ENCODE data around the gene MIPOL1.

The MIPOL1 gene

GRCh38 chr14:37597914-37598746, 400.4 kb downstream of the MIPOL1 start:
- DNase-seq (ENCODE audit: low read depth), result no peak

- DNase-seq (ENCODE audit: low read depth), result no peak
Measured at GRCh38 chr14:37598747-37599506, 401.2 kb downstream of the MIPOL1 start.

GRCh38 chr14:37599507-37600368, 402.0 kb downstream of the MIPOL1 start:
- peak; percentile 22 for DNase-seq (ENCODE audit: low read depth)

GRCh38 chr14:37600880-37601741, 403.4 kb downstream of the MIPOL1 start:
- no peak for DNase-seq (ENCODE audit: low read depth)

- DNase-seq (ENCODE audit: low read depth), result no peak
Measured at GRCh38 chr14:37601865-37602264, 404.1 kb downstream of the MIPOL1 start.

Measured in EH (cell line).